K562 (cell line): ENCODE measurements around the gene RSPH6A.

Experiments
- BHLHE40 ChIP-seq: IDR thresholded peaks from 2 replicates; pipeline ENCODE4 v1.6.1; 2011; ENCODE audit warnings: low read length, improper control_type of control experiment
- CEBPB ChIP-seq: fragments of 450-650 bp; IDR thresholded peaks from 2 replicates; pipeline ENCODE4 v1.6.1; 2016; ENCODE audit warnings: missing genetic modification characterization, missing compliant biosample characterization
- IFI16 ChIP-seq: fragments of 250-450 bp; sonication (Bioruptor Pico); IDR thresholded peaks from 2 replicates; pipeline ENCODE4 v2.1.2; 2022; ENCODE audit warnings: mild to moderate bottlenecking, inconsistent platforms
- RBM22 ChIP-seq: fragments of 200-400 bp; formaldehyde crosslinking; IDR thresholded peaks from 2 replicates; pipeline ENCODE4 v1.6.1; 2018; ENCODE audit warnings: low read length, low read depth; ENCODE audit not compliant: poor library complexity, severe bottlenecking
- SMARCB1 ChIP-seq: IDR thresholded peaks from 2 replicates; pipeline ENCODE4 v1.6.1; 2011; ENCODE audit warnings: improper control_type of control experiment, low read depth; ENCODE audit not compliant: insufficient read length
- ZNF121 ChIP-seq: sonication (generic); formaldehyde crosslinking; conservative IDR thresholded peaks from 2 replicates; pipeline ENCODE4 v1.8.0; 2022; ENCODE audit warnings: missing genetic modification reagents
- ZNF586 ChIP-seq: fragments of 450-650 bp; formaldehyde crosslinking; conservative IDR thresholded peaks from 2 replicates; pipeline ENCODE4 v1.4.0; 2020; ENCODE audit warnings: mild to moderate bottlenecking, moderate library complexity
- ZZZ3 ChIP-seq: fragments of 450-650 bp; IDR thresholded peaks from 2 replicates; pipeline ENCODE4 v1.6.1; 2016; ENCODE audit warnings: antibody characterized with exemption, mild to moderate bottlenecking, moderate library complexity
- TF ChIP-seq, protein P1 (sequence below): fragments of 250-450 bp; sonication (Bioruptor Pico); IDR thresholded peaks from 2 replicates; pipeline ENCODE4 v1.5.1; 2021; ENCODE audit warnings: mild to moderate bottlenecking
- TF ChIP-seq, protein P2 (sequence below), 3 experiments: IDR thresholded peaks in 2 of 3; conservative IDR thresholded peaks in 1 of 3; 2 replicates each; pipeline ENCODE4 v1.5.1; 2011 to 2012; ENCODE audit warnings: low read length in 3 of 3, mild to moderate bottlenecking in 3 of 3, control low read depth in 2 of 3, improper control_type of control experiment in 1 of 3, inconsistent platforms in 1 of 3, low read depth in 1 of 3, mixed read lengths in 1 of 3, moderate library complexity in 1 of 3; ENCODE audit not compliant: insufficient read depth in 2 of 3
- TF ChIP-seq, protein P3 (sequence below), 2 experiments: fragments of 450-650 bp; formaldehyde crosslinking in 1 of 2; IDR thresholded peaks; 2 replicates each; pipeline versions ENCODE4 v1.4.0 to v1.6.1; 2014 to 2020; ENCODE audit warnings: mild to moderate bottlenecking in 2 of 2, borderline replicate concordance in 1 of 2, low read depth in 1 of 2
- TF ChIP-seq, protein P4 (sequence below): fragments of 450-650 bp; formaldehyde crosslinking; IDR thresholded peaks from 2 replicates; pipeline ENCODE4 v1.4.0; 2022; ENCODE audit warnings: missing genetic modification characterization
- TF ChIP-seq, protein P5 (sequence below): fragments of 450-650 bp; formaldehyde crosslinking; IDR thresholded peaks from 2 replicates; pipeline ENCODE4 v1.4.0; 2022; ENCODE audit warnings: missing genetic modification characterization

DNA sequence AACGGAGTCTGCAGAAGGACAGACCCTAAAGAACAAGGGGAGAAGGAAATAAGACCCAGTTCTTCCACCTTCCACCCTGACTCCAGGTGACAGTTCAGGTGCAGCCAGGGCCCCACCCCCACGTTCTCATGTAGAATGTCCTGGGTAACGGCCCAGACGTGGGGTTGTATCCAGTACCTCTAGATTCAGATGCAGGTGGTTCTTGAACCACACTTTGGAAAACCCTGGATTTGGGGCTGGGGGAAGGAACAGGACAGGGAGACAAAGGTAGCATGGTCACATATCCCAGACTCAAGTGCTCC lies 35.0 kb downstream of the RSPH6A start:
- TF ChIP-seq, protein P1, sequence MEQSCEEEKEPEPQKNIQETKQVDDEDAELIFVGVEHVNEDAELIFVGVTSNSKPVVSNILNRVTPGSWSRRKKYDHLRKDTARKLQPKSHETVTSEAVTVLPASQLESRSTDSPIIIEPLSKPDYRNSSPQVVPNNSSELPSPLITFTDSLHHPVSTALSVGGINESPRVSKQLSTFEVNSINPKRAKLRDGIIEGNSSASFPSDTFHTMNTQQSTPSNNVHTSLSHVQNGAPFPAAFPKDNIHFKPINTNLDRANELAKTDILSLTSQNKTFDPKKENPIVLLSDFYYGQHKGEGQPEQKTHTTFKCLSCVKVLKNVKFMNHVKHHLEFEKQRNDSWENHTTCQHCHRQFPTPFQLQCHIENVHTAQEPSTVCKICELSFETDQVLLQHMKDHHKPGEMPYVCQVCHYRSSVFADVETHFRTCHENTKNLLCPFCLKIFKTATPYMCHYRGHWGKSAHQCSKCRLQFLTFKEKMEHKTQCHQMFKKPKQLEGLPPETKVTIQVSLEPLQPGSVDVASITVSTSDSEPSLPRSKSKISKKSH (CRISPR knock-in tag): no peak
- TF ChIP-seq, protein P2, sequence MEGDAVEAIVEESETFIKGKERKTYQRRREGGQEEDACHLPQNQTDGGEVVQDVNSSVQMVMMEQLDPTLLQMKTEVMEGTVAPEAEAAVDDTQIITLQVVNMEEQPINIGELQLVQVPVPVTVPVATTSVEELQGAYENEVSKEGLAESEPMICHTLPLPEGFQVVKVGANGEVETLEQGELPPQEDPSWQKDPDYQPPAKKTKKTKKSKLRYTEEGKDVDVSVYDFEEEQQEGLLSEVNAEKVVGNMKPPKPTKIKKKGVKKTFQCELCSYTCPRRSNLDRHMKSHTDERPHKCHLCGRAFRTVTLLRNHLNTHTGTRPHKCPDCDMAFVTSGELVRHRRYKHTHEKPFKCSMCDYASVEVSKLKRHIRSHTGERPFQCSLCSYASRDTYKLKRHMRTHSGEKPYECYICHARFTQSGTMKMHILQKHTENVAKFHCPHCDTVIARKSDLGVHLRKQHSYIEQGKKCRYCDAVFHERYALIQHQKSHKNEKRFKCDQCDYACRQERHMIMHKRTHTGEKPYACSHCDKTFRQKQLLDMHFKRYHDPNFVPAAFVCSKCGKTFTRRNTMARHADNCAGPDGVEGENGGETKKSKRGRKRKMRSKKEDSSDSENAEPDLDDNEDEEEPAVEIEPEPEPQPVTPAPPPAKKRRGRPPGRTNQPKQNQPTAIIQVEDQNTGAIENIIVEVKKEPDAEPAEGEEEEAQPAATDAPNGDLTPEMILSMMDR (IDR thresholded peaks at IDR 0.05 in 2 of 3, conservative IDR thresholded peaks at IDR 0.05 in 1 of 3; ENCODE audit: insufficient read depth in 2 of 3, low read depth in 1 of 3, low read length in 3 of 3): no peak
- TF ChIP-seq, protein P3, sequence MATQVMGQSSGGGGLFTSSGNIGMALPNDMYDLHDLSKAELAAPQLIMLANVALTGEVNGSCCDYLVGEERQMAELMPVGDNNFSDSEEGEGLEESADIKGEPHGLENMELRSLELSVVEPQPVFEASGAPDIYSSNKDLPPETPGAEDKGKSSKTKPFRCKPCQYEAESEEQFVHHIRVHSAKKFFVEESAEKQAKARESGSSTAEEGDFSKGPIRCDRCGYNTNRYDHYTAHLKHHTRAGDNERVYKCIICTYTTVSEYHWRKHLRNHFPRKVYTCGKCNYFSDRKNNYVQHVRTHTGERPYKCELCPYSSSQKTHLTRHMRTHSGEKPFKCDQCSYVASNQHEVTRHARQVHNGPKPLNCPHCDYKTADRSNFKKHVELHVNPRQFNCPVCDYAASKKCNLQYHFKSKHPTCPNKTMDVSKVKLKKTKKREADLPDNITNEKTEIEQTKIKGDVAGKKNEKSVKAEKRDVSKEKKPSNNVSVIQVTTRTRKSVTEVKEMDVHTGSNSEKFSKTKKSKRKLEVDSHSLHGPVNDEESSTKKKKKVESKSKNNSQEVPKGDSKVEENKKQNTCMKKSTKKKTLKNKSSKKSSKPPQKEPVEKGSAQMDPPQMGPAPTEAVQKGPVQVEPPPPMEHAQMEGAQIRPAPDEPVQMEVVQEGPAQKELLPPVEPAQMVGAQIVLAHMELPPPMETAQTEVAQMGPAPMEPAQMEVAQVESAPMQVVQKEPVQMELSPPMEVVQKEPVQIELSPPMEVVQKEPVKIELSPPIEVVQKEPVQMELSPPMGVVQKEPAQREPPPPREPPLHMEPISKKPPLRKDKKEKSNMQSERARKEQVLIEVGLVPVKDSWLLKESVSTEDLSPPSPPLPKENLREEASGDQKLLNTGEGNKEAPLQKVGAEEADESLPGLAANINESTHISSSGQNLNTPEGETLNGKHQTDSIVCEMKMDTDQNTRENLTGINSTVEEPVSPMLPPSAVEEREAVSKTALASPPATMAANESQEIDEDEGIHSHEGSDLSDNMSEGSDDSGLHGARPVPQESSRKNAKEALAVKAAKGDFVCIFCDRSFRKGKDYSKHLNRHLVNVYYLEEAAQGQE (IDR thresholded peaks at IDR 0.05; ENCODE audit: borderline replicate concordance): no peak
- TF ChIP-seq, protein P3 (CRISPR knock-in tag; IDR thresholded peaks at IDR 0.05; ENCODE audit: low read depth): no peak
- TF ChIP-seq ZNF121 (CRISPR knock-in tag) (no peak), BHLHE40 (no peak), CEBPB (tag) (no peak), RBM22 (no peak), ZNF586 (CRISPR knock-in tag) (no peak), SMARCB1 (no peak), ZZZ3 (no peak), IFI16 (no peak)
- TF ChIP-seq, protein P4, sequence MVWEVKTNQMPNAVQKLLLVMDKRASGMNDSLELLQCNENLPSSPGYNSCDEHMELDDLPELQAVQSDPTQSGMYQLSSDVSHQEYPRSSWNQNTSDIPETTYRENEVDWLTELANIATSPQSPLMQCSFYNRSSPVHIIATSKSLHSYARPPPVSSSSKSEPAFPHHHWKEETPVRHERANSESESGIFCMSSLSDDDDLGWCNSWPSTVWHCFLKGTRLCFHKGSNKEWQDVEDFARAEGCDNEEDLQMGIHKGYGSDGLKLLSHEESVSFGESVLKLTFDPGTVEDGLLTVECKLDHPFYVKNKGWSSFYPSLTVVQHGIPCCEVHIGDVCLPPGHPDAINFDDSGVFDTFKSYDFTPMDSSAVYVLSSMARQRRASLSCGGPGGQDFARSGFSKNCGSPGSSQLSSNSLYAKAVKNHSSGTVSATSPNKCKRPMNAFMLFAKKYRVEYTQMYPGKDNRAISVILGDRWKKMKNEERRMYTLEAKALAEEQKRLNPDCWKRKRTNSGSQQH (CRISPR knock-in tag): no peak
- TF ChIP-seq, protein P5, sequence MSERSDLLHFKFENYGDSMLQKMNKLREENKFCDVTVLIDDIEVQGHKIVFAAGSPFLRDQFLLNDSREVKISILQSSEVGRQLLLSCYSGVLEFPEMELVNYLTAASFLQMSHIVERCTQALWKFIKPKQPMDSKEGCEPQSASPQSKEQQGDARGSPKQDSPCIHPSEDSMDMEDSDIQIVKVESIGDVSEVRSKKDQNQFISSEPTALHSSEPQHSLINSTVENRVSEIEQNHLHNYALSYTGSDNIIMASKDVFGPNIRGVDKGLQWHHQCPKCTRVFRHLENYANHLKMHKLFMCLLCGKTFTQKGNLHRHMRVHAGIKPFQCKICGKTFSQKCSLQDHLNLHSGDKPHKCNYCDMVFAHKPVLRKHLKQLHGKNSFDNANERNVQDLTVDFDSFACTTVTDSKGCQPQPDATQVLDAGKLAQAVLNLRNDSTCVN (CRISPR knock-in tag): no peak
